CMK (cell line): Measurements from ENCODE around the gene ELL3.
"Not testable (repeated sequence)": the region's sequence is repeated elsewhere in the genome, so short reads cannot be mapped to it uniquely, and the experiment has no call there.

ENCODE experiments used
- DNase-seq: peaks from one replicate; pipeline ENCODE4 v3.0.0-alpha.2; 2010; ENCODE audit warnings: low read depth

ELL3 gene

GRCh38 chr15:43776718-43777266 is at the start of gene ELL3:
TSS of gene ELL3 (minus strand) at chr15:43776966. CDS start at chr15:43776901, 65 bp downstream.
- DNase-seq = peak; percentile 45

GRCh38 chr15:43826029-43826507 is 49.3 kb upstream of the ELL3 start:
- DNase-seq = no peak

- not testable (repeated sequence) for DNase-seq
Measured at GRCh38 chr15:43825305-43825704, 48.5 kb upstream of the ELL3 start.

DNA sequence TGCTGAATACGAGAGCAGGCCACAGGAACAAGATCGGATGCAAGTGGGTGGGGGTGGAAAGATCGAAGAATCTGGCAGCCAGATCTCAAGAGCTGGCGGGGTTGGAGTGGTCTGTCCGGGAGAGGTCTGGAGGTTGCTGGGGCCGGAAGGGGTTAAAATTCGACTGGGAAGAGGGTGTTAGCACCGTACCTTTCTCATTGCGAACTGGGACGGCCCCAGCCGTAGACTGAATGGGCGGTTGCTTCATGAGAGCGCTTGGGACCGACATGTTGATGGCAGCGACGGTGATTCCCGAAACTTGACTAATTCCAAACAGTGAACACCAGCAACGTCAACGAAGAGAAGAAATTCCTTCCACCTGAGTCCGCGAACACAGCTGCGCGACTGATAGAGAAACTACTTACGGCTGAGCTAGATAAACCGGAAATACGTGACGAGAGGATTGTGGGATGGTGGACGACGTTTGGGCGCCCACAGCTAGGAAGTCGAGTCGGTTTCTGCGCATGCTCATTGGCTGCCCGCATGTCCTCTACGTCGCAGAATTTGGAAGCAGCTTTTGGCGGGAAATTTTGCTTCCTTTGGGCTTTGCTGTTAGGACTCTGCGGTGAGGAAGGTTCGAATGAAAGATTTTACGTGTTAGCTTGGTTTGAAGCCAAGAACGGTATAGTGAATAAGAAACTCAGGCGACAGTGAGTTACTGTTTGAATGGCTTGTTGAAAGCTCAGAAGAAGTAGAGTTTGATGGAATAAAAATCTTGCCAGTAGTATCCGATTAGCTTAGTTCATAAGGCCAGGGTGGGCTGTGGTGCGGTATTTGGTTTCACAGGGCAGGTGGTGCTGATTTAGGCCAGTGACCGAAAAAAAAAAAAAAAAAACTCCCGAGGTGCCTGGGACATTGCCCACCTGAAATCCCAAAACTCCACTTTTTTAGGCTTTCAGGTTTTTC is 47.8 kb upstream of the ELL3 start, which contains the start of gene MFAP1:
Gene MFAP1 (minus strand): TSS at position 389 of the 945 bp plus-strand sequence. CDS start 121 bp downstream, at position 268.
- DNase-seq = peak; percentile 87

DNA sequence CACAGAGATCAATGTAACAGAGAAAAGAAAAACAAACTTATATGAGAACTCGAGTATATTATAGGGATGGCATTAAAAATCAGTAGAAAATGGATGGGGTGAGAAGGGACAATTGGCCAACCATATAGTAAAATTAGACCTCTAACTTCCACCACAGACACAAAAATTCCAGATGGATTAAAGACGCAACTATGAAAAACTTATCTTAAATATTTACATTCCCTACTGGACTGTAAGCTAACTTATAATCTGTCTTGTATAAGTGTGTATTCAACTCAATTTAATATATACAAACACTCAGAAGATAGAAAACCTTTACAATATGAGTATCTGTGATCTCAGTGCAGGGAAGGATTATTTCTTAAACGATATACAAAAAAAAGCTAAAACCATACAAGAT is 44.7 kb upstream of the ELL3 start:
- DNase-seq = no peak

DNA sequence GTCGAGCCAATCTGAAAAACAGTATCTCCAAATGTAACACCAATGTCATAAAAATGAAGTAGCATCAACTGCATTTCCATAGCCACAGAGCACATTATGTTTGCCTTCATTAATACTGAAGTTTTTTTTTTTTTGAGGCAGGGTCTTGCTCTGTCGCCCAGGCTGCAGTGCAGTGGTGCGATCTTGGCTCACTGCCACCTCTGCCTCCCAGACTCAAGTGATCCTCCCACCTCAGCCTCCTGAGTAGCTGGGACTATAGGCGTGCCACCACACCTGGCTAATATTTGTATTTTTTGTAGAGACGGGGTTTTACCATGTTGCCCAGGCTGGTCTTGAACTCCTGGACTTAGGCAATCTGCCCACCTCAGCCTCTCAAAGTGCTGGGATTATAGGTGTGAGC is 38.3 kb upstream of the ELL3 start:
- not testable (repeated sequence) for DNase-seq

DNA sequence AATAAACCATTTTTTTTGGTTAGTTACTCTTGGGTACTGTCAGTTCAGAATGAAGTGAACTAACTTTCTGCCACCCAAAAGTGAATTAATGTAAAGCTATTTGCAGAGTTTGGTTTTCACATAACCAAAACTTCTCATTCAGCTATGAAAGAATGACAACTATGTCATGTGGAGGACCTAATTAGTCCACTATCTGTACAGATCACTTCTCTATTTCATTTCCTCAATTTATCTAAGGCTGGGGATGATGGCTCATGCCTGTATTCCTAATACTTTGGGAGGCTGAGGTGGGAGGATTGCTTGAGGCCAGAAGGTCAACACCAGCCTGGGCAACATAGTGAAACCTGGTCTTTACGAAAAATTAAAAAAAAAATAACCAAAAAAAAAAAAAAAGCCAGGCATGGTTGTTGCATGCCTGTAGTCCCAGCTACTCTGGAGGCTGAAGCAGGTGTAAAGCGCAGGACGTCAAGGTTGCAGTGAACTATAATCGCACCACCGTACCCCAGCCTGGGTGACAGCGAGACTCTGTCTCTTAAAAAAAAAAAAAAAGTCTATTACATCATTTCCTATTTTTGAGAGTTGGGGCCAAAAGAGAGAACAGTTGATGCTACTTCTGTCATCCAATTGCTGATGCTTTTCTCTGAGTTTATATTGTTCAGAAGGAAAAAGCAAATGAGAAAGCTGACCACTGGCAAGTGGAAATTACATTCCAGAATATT is 32.4 kb upstream of the ELL3 start:
- no peak for DNase-seq

DNA sequence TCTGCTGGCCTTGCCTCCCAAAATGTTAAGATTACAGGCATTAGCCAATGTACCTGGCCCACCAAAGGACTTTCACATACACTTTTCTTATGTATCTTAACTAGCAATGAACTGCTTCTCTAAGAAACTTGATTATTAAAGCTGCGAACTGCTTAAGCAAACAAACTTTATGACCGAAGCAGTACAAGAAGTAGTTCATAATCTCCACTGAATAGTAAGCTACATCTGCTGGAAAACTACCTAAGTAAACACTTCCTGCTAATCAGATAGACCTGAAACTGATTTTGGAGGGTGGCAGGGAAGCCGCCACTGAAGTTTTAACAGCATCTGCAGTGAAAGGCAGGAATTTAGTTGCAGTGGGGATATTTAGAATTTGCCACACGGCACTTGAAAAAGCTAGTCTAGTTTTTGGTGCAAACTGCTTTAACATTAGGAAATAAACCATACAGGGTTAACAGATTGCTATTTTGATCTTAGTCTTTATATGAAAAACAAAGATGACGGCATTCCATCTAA is 31.7 kb upstream of the ELL3 start:
- DNase-seq = no peak

GRCh38 chr15:43802676-43803075 is 25.9 kb upstream of the ELL3 start:
- DNase-seq = not testable (repeated sequence)

DNA sequence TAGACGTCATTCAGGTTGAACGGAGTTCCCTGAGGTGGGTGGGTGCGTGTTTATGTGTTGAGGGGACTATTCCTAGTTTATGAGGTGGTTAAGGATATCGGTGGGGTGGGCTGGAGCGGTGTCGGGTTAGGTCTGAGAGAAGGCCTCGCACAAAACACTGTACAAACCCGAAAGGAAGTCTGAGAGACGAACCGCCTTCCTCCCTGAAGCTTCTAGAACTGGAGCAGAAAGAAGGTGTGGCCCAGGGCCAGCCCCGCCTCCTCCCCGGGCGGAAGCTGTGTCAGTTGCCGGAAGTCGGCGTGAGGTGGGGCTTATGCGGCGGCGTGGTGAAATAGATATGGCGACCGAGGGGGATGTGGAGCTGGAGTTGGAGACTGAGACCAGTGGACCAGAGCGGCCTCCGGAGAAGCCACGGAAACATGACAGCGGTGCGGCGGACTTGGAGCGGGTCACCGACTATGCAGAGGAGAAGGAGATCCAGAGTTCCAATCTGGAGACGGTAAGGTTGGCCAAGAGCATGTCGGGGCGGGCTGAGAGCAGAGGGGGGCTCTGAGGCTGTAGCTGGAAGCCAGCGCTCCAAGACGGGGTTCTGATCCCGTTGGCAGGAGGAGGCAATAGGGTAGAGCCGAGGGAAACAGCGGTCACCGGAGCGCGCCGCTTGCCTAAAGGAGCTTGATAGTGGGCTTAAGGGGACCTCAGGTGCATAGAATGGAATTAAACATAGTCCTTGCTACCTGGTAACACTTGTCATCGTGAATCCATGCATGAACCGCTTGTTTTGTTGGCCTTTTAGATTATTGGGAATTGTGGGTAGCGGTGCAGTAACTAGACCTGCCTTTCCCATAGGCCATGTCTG is 23.7 kb upstream of the ELL3 start, which contains the start of gene HYPK:
Gene HYPK (plus strand): TSS at position 314 of the 856 bp plus-strand sequence. CDS start 24 bp downstream, at position 338.
- peak; percentile 60 for DNase-seq

GRCh38 chr15:43799945-43800285 is 23.1 kb upstream of the ELL3 start, which contains the start of gene SERINC4:
TSS of gene SERINC4 (minus strand) at chr15:43800220. CDS start at chr15:43799986, 234 bp downstream.
- no peak for DNase-seq

- no peak for DNase-seq
Measured at GRCh38 chr15:43799209-43799944, 22.6 kb upstream of the ELL3 start.

DNA sequence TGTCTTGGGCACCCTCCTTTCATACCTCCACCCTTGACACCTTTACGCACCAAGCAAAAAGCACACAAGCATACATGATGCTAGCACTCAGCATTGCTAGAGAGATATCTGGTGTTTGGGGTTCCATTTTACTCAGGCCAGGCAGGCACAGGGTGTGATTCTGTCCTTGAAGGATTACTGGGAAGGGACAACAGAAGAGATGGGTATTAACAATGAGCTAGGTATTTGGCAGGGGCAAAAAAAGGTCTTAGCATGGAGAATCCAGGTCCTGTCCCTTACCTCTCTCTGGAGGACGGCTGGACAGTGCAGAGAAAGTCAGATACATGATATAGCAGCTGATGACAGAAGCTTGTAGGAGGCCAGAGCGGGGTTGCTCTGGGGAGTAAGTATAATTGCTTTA is 19.8 kb upstream of the ELL3 start:
- DNase-seq = no peak

GRCh38 chr15:43795997-43796396 is 19.2 kb upstream of the ELL3 start:
- DNase-seq = no peak

- no peak for DNase-seq
Measured at GRCh38 chr15:43795197-43795596, 18.4 kb upstream of the ELL3 start.

- DNase-seq = no peak
Measured at GRCh38 chr15:43794269-43795037, 17.7 kb upstream of the ELL3 start.

DNA sequence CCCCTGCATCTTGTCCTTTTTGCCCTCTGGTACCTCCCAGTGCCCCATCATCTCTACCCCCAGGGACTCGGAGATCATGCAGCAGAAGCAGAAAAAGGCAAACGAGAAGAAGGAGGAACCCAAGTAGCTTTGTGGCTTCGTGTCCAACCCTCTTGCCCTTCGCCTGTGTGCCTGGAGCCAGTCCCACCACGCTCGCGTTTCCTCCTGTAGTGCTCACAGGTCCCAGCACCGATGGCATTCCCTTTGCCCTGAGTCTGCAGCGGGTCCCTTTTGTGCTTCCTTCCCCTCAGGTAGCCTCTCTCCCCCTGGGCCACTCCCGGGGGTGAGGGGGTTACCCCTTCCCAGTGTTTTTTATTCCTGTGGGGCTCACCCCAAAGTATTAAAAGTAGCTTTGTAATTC is 16.9 kb upstream of the ELL3 start:
- no peak for DNase-seq

DNA sequence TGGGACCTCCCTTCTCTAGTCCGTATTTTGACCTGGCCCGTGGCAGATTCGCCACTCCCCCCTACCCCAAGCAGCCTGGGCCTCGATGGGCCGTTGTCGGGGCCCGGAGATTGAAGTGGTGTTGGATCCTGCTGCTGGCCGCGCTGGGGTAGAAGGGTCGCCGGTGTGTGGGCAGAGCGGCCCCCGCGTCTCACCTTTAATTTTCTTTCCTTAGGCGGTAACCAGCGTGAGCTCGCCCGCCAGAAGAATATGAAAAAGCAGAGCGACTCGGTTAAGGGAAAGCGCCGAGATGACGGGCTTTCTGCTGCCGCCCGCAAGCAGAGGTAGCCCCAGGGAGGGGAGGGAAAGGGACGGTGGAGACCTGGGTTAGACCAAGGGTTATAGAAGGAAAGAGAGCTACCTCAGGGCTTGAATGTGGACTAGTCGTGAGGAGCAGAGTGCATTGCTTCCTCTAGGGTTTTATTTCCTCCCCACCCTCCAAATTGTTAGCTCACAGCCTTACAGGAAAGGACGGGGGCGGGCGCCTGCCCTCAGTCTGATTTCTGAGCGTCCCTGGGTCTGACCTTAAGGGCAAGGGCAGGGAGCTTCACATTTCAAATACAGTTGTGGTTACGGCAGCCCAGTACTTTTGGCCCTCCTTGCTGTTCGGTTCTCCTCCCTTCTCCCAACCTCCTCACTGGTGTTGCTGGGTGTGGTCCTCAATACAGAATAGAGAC is 16.2 kb upstream of the ELL3 start:
- DNase-seq = no peak
